ENCODE results near the gene UNC80. TPM values are rescaled to one million over a fixed set of nuclear protein-coding genes. Genes with fewer than 3 reads are reported as not detected.

UNC80 gene
- total and polyA plus RNA-seq, 4 donors, result not detected

DNA sequence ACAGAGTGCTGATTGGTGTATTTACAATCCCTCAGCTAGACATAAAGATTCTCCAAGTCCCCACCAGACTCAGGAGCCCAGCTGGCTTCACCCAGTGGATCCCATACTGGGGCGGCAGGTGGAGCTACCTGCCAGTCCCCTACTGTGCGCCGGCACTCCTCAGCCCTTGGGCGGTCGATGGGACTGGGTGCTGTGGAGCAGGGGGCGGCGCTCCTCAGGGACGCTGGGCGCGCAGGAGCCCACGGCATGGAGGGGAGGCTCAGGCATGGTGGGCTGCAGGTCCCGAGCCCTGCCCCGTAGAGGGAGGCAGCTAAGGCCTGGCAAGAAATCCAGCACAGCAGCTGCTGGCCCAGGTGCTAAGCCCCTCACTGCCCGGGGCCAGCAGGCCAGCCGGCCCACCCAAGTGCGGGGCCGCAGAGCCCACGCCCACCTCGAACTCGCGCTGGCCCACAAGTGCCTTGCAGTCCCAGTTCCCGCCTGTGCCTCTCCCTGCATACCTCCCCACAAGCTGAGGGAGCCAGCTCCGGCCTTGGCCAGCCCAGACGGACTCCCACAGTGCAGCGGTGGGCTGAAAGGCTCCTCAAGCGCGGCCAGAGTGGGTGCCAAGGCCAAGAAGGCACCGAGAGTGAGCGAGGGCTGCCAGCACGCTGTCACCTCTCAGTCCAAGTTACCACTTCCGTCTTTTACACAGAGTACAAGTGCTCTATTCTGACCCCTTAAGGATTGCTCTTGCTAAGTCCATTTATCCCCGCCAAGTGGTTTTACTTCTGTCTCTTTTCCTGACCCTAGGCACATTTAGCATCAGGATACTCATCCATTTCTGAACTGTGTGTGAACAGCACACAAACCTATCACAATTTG lies 229.1 kb downstream of the UNC80 start:
- H3K27ac ChIP-seq (ENCODE audit: low read depth in 1 of 2, low read length in 2 of 2), result no peak overlapping the region

DNA sequence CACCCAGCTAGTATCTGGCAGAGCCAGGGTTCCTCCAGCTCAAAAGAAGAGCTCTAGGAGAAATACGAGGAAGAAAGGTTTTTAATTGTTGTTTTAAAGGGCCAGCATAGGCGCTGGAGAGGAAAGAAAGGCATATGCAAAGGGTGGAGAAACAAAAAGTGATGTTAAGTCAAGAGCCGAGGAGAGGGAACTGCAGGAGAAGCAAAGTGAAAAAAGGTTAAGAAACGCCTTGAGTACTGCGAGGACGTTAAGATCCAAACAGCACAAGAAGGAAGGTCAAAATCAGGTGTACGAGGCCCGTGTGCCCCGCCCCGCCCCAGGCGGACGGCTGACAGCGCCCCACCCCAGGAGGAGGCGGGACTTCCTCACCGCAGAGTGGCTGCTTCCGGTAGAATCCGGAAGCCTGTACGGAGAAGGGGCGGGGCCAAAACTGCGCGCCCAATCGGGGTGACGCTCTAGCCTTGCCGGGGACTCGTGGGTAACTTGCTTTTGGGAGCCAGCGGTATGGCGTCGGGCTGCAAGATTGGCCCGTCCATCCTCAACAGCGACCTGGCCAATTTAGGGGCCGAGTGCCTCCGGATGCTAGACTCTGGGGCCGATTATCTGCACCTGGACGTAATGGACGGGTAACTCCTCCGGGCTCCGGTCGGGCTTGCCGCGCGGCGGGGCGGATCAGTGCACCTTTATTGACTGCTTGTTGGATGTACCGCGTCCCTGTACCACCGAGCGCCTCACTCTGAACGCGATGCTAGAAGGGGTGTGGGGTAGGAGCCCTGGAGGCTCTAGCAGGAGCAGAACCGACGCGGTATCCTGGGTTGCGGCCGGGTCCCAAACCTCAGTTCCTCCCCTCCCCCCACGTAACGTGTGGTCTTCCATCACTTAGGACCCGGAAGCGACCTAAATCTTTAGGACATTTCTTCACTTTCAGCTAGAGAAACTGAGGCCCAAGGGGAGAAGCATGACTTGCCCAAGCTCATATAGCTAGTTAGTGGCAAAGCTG lies 230.8 kb downstream of the UNC80 start, which contains the start of gene RPE:
RPE (plus strand) TSS at position 481 of the 1,000 bp plus-strand sequence; CDS start at position 505, 24 bp downstream.
- Histone ChIP-seq H3K9me3 (ENCODE audit: control insufficient read depth, low read length) (no peaks in the 10 kb centered on the region), H3K27ac (ENCODE audit: low read depth in 1 of 2, low read length in 2 of 2) (peak within 1 kb of the TSS in 1 of 2 donors; percentile 56), H3K4me1 (ENCODE audit: control insufficient read depth in 1 of 2, insufficient read depth in 2 of 2, low read length in 2 of 2) (no peaks in the 10 kb centered on the region), H3K36me3 (ENCODE audit: control insufficient read depth in 1 of 2, insufficient read depth in 2 of 2, low read length in 1 of 2) (no peaks in the 10 kb centered on the region), H3K27me3 (ENCODE audit: control insufficient read depth in 1 of 2, insufficient read depth in 2 of 2, low read length in 1 of 2) (no peaks in the 10 kb centered on the region), H3K4me3 (ENCODE audit: low read length in 2 of 2) (peak within 1 kb of the TSS; percentile 67 to 85)
- 0% methylated on average over 56 to 58 of the region's 58 CpGs for WGBS, 2 donors
- ATAC-seq (ENCODE audit: low FRiP score), result peak; percentile 100
- peak; percentile 98 to 99 for DNase-seq
- intact Hi-C loops (cut with DNase I), result loop anchor here in 1 of 2 donors (10.0 kb wide), 1 partner anchor 202 kb away; no protein-coding TSS in a partner anchor

More for the DNA sequence above, 229.1 kb downstream of the UNC80 start:
- H3K36me3 ChIP-seq (ENCODE audit: control insufficient read depth in 1 of 2, insufficient read depth in 2 of 2, low read length in 1 of 2), result no peaks in the 10 kb centered on the region
- WGBS, 2 donors, result 96 to 97% methylated on average over 28 to 32 of the region's 32 CpGs
- intact Hi-C loops (cut with DNase I), result loop anchor here in 1 of 2 donors (10.0 kb wide), 1 partner anchor 204 kb away; no protein-coding TSS in a partner anchor
- ATAC-seq (ENCODE audit: low FRiP score) (no peak), DNase-seq (no peak)
- H3K9me3 ChIP-seq (ENCODE audit: control insufficient read depth, low read length), result no peaks in the 10 kb centered on the region
- H3K4me3 ChIP-seq (ENCODE audit: low read length in 2 of 2), result no peak overlapping the region
- no peaks in the 10 kb centered on the region for H3K4me1 ChIP-seq (ENCODE audit: control insufficient read depth in 1 of 2, insufficient read depth in 2 of 2, low read length in 2 of 2)
- H3K27me3 ChIP-seq (ENCODE audit: control insufficient read depth in 1 of 2, insufficient read depth in 2 of 2, low read length in 1 of 2), result no peaks in the 10 kb centered on the region

DNA sequence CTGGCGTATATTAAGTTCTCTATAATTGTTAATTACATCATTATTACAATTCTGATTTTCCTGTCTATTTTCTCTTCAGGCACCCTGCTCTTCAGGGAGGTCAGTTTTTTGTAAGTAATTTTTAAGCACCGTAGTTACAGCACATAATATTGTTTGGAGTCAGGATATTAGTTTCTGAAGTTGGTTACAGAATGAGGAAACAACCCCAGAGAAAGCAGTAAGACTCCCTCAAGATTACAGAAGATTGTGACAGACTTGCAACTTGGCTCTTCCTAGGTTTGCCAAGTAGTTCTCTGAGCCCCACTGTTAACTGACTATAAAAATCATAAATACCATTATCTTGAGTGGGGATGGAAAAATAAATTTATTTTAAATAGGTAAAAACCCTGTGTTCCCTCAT lies 231.7 kb downstream of the UNC80 start:
- Histone ChIP-seq H3K4me3 (ENCODE audit: low read length in 2 of 2) (peak overlapping the region; percentile 46 to 67), H3K9me3 (ENCODE audit: control insufficient read depth, low read length) (no peaks in the 10 kb centered on the region), H3K27ac (ENCODE audit: low read depth in 1 of 2, low read length in 2 of 2) (no peak overlapping the region), H3K27me3 (ENCODE audit: control insufficient read depth in 1 of 2, insufficient read depth in 2 of 2, low read length in 1 of 2) (no peaks in the 10 kb centered on the region), H3K4me1 (ENCODE audit: control insufficient read depth in 1 of 2, insufficient read depth in 2 of 2, low read length in 2 of 2) (no peaks in the 10 kb centered on the region), H3K36me3 (ENCODE audit: control insufficient read depth in 1 of 2, insufficient read depth in 2 of 2, low read length in 1 of 2) (no peaks in the 10 kb centered on the region)
- intact Hi-C loops (cut with DNase I), result loop anchor here in 1 of 2 donors (10.0 kb wide), 1 partner anchor 201 kb away; no protein-coding TSS in a partner anchor
- DNase-seq, result no peak
- WGBS, 2 donors, result 27 to 28% methylated on average over 2 of the region's 2 CpGs
- no peak for ATAC-seq (ENCODE audit: low FRiP score)

DNA sequence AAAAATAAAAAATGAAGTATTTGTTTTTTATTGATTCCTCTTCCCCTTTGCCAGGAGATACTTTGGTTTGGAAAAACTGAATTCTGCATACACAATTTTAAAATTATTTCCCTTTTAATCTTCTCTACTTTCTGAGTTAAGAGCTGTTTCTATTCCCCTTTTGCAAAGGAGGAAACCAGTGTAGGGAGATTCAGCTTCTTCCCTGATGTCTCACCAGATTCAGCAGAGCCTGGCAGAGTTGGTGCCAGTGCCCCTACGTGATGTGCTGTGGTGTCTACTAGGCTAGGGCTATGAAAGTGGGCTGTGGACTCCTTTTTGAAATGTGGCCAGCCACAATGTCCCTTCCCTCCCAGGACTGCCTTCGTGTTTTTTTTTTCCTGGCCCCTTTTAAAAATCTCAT lies 233.2 kb downstream of the UNC80 start:
- 49 to 51% methylated on average over 2 of the region's 2 CpGs for WGBS, 2 donors
- no peaks in the 10 kb centered on the region for H3K27me3 ChIP-seq (ENCODE audit: control insufficient read depth in 1 of 2, insufficient read depth in 2 of 2, low read length in 1 of 2)
- ATAC-seq (ENCODE audit: low FRiP score) (no peak), DNase-seq (no peak)
- H3K4me1 ChIP-seq (ENCODE audit: control insufficient read depth in 1 of 2, insufficient read depth in 2 of 2, low read length in 2 of 2), result no peaks in the 10 kb centered on the region
- no peaks in the 10 kb centered on the region for H3K9me3 ChIP-seq (ENCODE audit: control insufficient read depth, low read length)
- H3K36me3 ChIP-seq (ENCODE audit: control insufficient read depth in 1 of 2, insufficient read depth in 2 of 2, low read length in 1 of 2), result no peaks in the 10 kb centered on the region
- no peak overlapping the region for H3K4me3 ChIP-seq (ENCODE audit: low read length in 2 of 2)
- no peak overlapping the region for H3K27ac ChIP-seq (ENCODE audit: low read depth in 1 of 2, low read length in 2 of 2)
- intact Hi-C loops (cut with DNase I), result loop anchor here in 1 of 2 donors (10.0 kb wide), 1 partner anchor 200 kb away; no protein-coding TSS in a partner anchor

DNA sequence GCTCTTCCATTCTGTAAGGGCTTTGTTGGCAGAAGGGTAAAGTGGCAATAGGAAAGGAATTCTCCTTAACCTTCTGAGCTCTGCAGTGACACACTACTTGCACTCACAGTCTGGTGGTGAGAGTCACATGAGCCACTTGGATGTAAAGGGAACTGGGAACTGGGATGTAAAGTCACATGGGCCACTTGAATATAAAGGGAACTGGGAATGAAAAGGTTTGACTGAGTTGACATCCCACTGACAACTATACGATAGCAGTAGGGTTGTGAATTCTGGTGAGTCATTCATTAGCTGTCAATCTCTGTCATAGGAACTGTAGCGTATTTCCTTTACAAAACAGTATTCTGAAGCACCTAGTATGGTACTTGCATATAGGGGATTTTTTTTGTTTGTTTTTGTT lies 236.3 kb downstream of the UNC80 start:
- H3K36me3 ChIP-seq (ENCODE audit: control insufficient read depth in 1 of 2, insufficient read depth in 2 of 2, low read length in 1 of 2), result peaks cover 0 to 3% of the 10 kb centered on the region in 2 donors
- intact Hi-C loops (cut with DNase I), result loop anchor here in 1 of 2 donors (10.0 kb wide), 1 partner anchor 197 kb away; no protein-coding TSS in a partner anchor
- H3K4me3 ChIP-seq (ENCODE audit: low read length in 2 of 2), result no peak overlapping the region
- 86 to 91% methylated on average over 2 of the region's 2 CpGs for WGBS, 2 donors
- H3K9me3 ChIP-seq (ENCODE audit: control insufficient read depth, low read length), result no peaks in the 10 kb centered on the region
- H3K4me1 ChIP-seq (ENCODE audit: control insufficient read depth in 1 of 2, insufficient read depth in 2 of 2, low read length in 2 of 2), result no peaks in the 10 kb centered on the region
- no peak for ATAC-seq (ENCODE audit: low FRiP score)
- H3K27ac ChIP-seq (ENCODE audit: low read depth in 1 of 2, low read length in 2 of 2), result no peak overlapping the region
- no peaks in the 10 kb centered on the region for H3K27me3 ChIP-seq (ENCODE audit: control insufficient read depth in 1 of 2, insufficient read depth in 2 of 2, low read length in 1 of 2)
- DNase-seq, result no peak

DNA sequence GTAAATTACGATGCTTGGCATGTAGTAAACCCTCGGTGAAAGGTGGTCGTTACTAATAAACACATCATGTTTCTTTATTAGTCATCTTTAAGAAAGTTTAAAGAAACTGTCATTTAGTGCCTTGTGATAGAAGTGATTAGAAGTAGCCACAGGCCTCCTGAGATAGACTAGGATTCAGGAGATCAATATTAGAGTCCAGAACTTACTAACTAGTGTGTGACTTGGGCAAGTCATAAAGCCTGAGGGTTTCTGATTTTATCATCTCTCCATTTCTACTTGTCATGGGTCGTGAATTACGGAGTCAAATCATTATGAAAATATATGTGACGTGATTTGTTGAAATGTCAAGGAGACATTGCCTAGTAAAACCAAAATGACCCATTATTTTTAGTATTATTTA lies 237.5 kb downstream of the UNC80 start:
- Histone ChIP-seq H3K4me1 (ENCODE audit: control insufficient read depth in 1 of 2, insufficient read depth in 2 of 2, low read length in 2 of 2) (no peaks in the 10 kb centered on the region), H3K36me3 (ENCODE audit: control insufficient read depth in 1 of 2, insufficient read depth in 2 of 2, low read length in 1 of 2) (peaks cover 0 to 3% of the 10 kb centered on the region in 2 donors), H3K27ac (ENCODE audit: low read depth in 1 of 2, low read length in 2 of 2) (no peak overlapping the region), H3K4me3 (ENCODE audit: low read length in 2 of 2) (no peak overlapping the region), H3K9me3 (ENCODE audit: control insufficient read depth, low read length) (no peaks in the 10 kb centered on the region), H3K27me3 (ENCODE audit: control insufficient read depth in 1 of 2, insufficient read depth in 2 of 2, low read length in 1 of 2) (no peaks in the 10 kb centered on the region)
- no peak for ATAC-seq (ENCODE audit: low FRiP score)
- DNase-seq, result no peak
- WGBS, 2 donors, result 60 to 61% methylated on average over 6 of the region's 6 CpGs
- intact Hi-C loops (cut with DNase I), result loop anchor here in 1 of 2 donors (10.0 kb wide), 1 partner anchor 196 kb away; no protein-coding TSS in a partner anchor

DNA sequence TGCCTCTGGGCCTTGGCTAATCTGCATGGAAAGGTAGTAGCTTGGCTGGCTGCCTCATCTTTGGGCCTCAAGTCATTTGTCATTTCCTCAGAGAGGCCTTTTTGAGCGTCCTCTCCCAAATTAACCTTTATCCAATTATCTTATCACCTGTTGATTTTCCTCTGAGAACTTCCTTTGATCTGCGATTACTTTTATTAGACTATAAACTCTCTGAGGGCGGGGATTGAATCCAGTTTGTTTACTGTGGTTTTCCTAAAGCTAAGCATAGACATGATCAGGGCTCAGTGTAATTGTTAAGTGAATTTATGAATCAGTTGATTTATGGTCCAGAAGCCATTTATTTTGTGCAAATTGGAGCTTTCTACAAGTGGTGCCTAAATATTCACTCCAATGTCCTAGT lies 238.3 kb downstream of the UNC80 start:
- 71 to 82% methylated on average over 3 of the region's 3 CpGs for WGBS, 2 donors
- H3K36me3 ChIP-seq (ENCODE audit: control insufficient read depth in 1 of 2, insufficient read depth in 2 of 2, low read length in 1 of 2), result peaks cover 0 to 3% of the 10 kb centered on the region in 2 donors

DNA sequence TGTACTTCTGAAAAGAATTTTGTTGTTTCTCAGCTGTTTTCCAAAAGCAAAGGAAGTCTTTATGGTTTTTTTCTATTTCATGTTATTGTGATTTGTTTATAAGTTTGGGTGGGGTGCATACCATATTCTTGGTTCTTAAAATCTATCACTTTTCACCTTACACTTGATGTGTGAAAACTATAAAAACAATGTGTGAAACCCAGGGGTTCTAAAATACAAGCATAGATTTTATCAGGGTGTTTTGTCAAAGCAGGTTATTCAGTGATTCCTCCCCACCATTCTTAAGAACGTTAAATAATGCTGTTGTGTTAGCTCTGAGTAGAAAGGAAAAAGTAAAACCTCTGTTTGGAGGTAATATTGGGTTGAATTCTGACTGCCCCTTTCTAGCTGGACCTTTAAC lies 248.5 kb downstream of the UNC80 start:
- no peak for ATAC-seq (ENCODE audit: low FRiP score)
- no peak overlapping the region for H3K4me3 ChIP-seq (ENCODE audit: low read length in 2 of 2)
- WGBS, 2 donors, result 71 to 81% methylated on average over 1 of the region's 1 CpG
- H3K27ac ChIP-seq (ENCODE audit: low read depth in 1 of 2, low read length in 2 of 2), result no peak overlapping the region
- H3K9me3 ChIP-seq (ENCODE audit: control insufficient read depth, low read length), result no peaks in the 10 kb centered on the region
- DNase-seq, result no peak
- intact Hi-C loops (cut with DNase I), result no loop called here
- peaks cover 0 to 7% of the 10 kb centered on the region in 2 donors for H3K36me3 ChIP-seq (ENCODE audit: control insufficient read depth in 1 of 2, insufficient read depth in 2 of 2, low read length in 1 of 2)
- no peaks in the 10 kb centered on the region for H3K4me1 ChIP-seq (ENCODE audit: control insufficient read depth in 1 of 2, insufficient read depth in 2 of 2, low read length in 2 of 2)
- no peaks in the 10 kb centered on the region for H3K27me3 ChIP-seq (ENCODE audit: control insufficient read depth in 1 of 2, insufficient read depth in 2 of 2, low read length in 1 of 2)

More for the DNA sequence above, 238.3 kb downstream of the UNC80 start:
- Histone ChIP-seq H3K4me3 (ENCODE audit: low read length in 2 of 2) (no peak overlapping the region), H3K27me3 (ENCODE audit: control insufficient read depth in 1 of 2, insufficient read depth in 2 of 2, low read length in 1 of 2) (no peaks in the 10 kb centered on the region), H3K4me1 (ENCODE audit: control insufficient read depth in 1 of 2, insufficient read depth in 2 of 2, low read length in 2 of 2) (no peaks in the 10 kb centered on the region), H3K27ac (ENCODE audit: low read depth in 1 of 2, low read length in 2 of 2) (no peak overlapping the region), H3K9me3 (ENCODE audit: control insufficient read depth, low read length) (no peaks in the 10 kb centered on the region)
- intact Hi-C loops (cut with DNase I), result loop anchor here in 1 of 2 donors (10.0 kb wide), 1 partner anchor 195 kb away; no protein-coding TSS in a partner anchor
- ATAC-seq (ENCODE audit: low FRiP score), result no peak
- DNase-seq, result no peak

All from aorta (tissue), 5 donors.